ENCODE results near the gene TTC13. TPM values are rescaled to one million over a fixed set of nuclear protein-coding genes. Genes with fewer than 3 reads are reported as not detected.

TTC13 gene
- total RNA-seq, 3 donors from 2014 or later: 20.5 to 26.6 (median 22.0) TPM

DNA sequence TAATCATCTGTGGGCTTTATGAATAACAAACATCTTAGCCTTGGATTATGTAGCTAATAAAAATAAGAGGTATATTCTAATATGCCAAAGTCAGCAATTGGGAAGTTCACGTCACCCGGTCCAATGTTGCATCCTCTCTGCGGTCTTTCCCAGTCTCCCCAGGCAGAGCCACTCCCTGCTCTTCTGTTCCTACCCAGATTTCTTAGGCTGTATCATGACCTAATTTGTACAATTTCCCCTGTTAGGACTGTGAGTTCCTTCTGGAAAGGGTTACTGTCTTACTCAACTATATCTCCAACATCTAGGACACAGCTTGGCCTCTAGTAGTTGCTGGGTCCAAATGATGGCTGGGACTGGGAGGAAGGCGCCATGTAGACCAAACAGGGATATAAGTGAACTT is 80.5 kb downstream of the TTC13 start:
- TF ChIP-seq POLR2AphosphoS5 (IDR thresholded peaks at IDR 0.05) (no peak), POLR2A (IDR thresholded peaks at IDR 0.05) (no peak)
- TF ChIP-seq, protein P1, sequence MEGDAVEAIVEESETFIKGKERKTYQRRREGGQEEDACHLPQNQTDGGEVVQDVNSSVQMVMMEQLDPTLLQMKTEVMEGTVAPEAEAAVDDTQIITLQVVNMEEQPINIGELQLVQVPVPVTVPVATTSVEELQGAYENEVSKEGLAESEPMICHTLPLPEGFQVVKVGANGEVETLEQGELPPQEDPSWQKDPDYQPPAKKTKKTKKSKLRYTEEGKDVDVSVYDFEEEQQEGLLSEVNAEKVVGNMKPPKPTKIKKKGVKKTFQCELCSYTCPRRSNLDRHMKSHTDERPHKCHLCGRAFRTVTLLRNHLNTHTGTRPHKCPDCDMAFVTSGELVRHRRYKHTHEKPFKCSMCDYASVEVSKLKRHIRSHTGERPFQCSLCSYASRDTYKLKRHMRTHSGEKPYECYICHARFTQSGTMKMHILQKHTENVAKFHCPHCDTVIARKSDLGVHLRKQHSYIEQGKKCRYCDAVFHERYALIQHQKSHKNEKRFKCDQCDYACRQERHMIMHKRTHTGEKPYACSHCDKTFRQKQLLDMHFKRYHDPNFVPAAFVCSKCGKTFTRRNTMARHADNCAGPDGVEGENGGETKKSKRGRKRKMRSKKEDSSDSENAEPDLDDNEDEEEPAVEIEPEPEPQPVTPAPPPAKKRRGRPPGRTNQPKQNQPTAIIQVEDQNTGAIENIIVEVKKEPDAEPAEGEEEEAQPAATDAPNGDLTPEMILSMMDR (IDR thresholded peaks at IDR 0.05): no peak
- DNase-seq (ENCODE audit: low spot score in 2 of 2): no peak
- intact Hi-C loops (cut with DNase I; ENCODE audit: low total_unique reads): no loop called here

DNA sequence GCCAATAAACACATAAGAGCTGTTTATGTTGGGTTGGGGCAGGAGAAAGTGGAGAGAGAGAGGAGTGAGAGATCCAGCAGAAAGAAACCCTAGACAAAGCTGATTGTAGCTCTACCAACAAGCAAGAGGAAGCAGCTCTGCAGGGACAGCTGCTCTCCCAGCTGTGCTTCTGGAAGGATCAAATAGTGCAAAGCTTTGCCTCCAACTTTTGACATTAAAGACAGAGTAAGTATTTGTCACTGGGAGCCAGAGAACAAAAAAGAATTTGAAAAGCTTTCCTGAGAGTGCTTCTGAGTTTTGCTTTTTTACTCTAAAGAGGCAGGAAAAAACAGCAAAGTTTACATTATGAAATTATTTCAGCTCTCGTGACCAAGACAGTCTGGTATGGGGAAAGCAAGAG is 81.9 kb downstream of the TTC13 start:
- Histone ChIP-seq H3K4me1 (no peaks in the 10 kb centered on the region), H3K27me3 (no peaks in the 10 kb centered on the region), H3K27ac (no peak overlapping the region), H3K36me3 (no peaks in the 10 kb centered on the region), H3K9me3 (no peaks in the 10 kb centered on the region), H3K4me3 (no peak overlapping the region)
- intact Hi-C loops (cut with DNase I; ENCODE audit: low total_unique reads): no loop called here
- no peak for TF ChIP-seq POLR2AphosphoS5 (IDR thresholded peaks at IDR 0.05)
- TF ChIP-seq POLR2A (IDR thresholded peaks at IDR 0.05): no peak
- TF ChIP-seq, protein P1 (IDR thresholded peaks at IDR 0.05): no peak
- DNase-seq (ENCODE audit: low spot score in 2 of 2): no peak

More for the DNA sequence above, 80.5 kb downstream of the TTC13 start:
- Histone ChIP-seq H3K27me3 (no peaks in the 10 kb centered on the region), H3K36me3 (no peaks in the 10 kb centered on the region), H3K9me3 (no peaks in the 10 kb centered on the region), H3K4me3 (no peak overlapping the region), H3K27ac (no peak overlapping the region), H3K4me1 (no peaks in the 10 kb centered on the region)

DNA sequence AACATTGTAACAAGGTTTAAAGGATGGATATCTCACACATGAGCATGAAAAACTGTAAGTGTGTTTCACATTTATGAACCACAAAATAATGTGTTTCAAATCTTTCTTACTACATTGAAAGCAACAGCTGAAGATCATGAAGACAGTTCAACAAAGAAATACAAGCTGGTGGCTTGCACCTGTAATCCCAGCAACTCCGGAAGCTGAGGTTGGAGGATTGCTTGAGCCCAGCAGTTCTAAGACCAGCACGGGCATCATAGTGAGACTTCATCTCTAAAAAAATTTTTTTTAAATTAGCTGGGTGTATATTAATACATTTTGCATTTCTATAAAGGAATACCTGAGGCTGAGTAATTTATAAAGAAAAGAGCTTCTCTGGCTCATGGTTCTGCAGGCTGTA is 83.2 kb downstream of the TTC13 start:
- Histone ChIP-seq H3K27me3 (no peaks in the 10 kb centered on the region), H3K9me3 (no peaks in the 10 kb centered on the region), H3K4me3 (no peak overlapping the region), H3K36me3 (no peaks in the 10 kb centered on the region), H3K27ac (no peak overlapping the region), H3K4me1 (no peaks in the 10 kb centered on the region)
- no peak for DNase-seq (ENCODE audit: low spot score in 2 of 2)
- intact Hi-C loops (cut with DNase I; ENCODE audit: low total_unique reads): no loop called here
- TF ChIP-seq POLR2A (IDR thresholded peaks at IDR 0.05) (no peak), POLR2AphosphoS5 (IDR thresholded peaks at IDR 0.05) (no peak)
- TF ChIP-seq, protein P1 (IDR thresholded peaks at IDR 0.05): no peak

DNA sequence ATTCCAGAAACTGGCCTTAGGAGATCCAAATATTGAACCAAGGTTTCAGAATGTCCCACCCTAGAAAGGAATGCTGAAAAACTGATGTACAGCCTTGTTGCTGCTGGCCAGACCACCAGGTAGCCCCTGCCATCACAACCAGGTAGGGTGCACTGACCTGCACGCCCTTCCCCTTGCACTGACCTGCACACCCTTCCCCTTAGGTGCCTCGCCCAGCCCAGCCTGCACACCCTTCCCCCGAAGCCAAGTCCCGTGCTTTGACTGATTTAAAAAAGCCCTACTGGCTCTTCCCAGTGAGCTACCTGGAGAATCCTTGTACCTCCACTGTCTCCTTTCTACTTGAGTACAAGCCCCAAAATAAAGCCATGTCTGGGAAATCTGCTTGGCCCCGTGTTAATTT is 84.0 kb downstream of the TTC13 start:
- DNase-seq (ENCODE audit: low spot score in 2 of 2): no peak
- Histone ChIP-seq H3K27ac (no peak overlapping the region), H3K9me3 (no peaks in the 10 kb centered on the region), H3K4me1 (no peaks in the 10 kb centered on the region), H3K36me3 (no peaks in the 10 kb centered on the region), H3K27me3 (no peaks in the 10 kb centered on the region), H3K4me3 (no peak overlapping the region)
- intact Hi-C loops (cut with DNase I; ENCODE audit: low total_unique reads): no loop called here
- TF ChIP-seq, protein P1 (IDR thresholded peaks at IDR 0.05): no peak
- TF ChIP-seq POLR2A (IDR thresholded peaks at IDR 0.05) (no peak), POLR2AphosphoS5 (IDR thresholded peaks at IDR 0.05) (no peak)

DNA sequence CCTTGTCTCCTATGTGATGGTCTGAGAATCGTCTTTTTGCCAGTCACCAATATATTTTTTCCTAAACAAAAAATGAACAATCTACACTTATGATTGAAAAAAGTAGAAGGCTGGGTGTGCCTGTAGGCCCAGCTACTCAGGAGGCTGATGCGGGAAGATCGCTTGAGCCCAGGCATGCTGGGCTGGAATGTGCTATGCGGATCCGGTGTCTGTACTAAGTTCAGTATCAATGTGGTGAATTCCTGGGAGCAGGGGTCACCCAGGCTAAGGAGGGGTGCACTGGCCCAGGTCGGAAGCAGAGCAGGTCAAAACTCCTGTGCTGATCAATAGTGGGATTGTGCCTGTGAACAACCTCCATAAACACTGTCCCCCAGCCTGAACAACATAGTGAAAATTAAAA is 84.6 kb downstream of the TTC13 start:
- Histone ChIP-seq H3K4me1 (no peaks in the 10 kb centered on the region), H3K27me3 (no peaks in the 10 kb centered on the region), H3K9me3 (no peaks in the 10 kb centered on the region), H3K27ac (no peak overlapping the region), H3K4me3 (no peak overlapping the region), H3K36me3 (no peaks in the 10 kb centered on the region)
- TF ChIP-seq, protein P1 (IDR thresholded peaks at IDR 0.05): no peak
- no peak for TF ChIP-seq POLR2AphosphoS5 (IDR thresholded peaks at IDR 0.05)
- no peak for TF ChIP-seq POLR2A (IDR thresholded peaks at IDR 0.05)
- intact Hi-C loops (cut with DNase I; ENCODE audit: low total_unique reads): no loop called here
- DNase-seq (ENCODE audit: low spot score in 2 of 2): no peak

Data from breast epithelium (tissue), 4 donors.